AG20443 (cell line): ENCODE results near the gene IFI16.

Source experiments
- DNase-seq: peaks from one replicate; pipeline ENCODE4 v3.0.0; 2012; ENCODE audit warnings: low spot score, mixed read lengths

Gene IFI16

DNA sequence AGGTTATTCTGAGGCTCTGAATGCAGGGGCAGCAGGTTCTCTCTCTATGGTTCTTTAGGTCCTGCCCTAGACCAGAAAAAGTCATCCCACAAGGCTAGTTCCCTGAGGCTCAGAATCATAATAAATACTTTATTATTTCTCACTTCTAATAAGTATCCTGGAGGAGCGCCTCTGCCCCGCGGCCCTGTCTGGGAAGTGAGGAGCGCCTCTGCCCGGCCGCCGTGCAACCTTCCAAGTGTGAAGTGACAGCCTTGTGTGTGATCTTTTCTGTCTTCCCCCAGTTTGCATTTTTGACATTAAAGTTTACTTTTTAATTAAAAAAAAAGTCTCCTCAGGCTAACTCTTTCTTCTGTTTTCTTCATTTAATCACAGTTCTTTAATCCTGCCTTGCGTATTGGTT lies 55.4 kb downstream of the IFI16 start:
- no peak for DNase-seq

GRCh38 chr1:159066108-159066507 lies 56.4 kb downstream of the IFI16 start:
- DNase-seq = no peak

DNA sequence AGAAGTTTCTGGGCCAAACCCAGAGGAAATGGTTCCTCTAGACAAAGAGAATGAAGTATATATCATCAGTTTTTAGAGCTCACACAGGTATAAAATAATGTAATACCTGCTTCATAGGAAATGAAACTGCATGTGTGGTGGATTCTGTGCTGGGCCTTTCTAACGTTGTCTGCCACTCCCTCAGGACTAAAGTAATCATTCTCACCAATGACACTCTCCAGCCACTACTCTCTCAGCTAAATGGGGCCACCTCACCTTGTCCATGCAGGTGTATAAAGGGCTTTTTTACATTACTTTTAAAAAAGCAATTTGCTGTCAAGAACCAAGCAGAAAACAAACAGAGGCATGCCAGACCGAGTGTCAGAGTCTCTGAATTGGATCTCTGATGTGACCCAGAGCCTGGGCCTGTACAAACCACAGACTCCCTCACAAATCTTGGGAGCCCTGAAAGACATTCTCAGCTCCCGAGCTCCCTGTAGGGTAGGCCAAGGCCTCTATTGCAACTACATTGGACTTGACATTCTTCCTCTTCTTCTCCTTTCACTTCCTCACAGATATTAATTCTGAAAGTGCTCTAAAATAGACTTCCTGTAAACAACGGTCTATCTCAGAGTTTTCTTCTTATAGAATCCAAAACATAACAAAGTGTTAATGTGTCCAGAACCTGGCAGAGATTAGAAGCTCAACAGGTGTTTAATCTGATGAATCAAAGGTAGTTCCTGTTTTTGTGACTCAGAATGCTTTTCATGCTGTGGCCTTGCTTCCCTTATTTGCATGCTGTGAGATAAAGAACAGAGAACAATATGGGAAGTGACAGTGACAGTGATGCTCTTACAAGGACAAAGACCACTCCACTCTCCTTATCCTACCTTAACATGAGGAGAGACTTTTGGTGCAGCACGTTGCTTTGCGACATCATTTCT lies 58.3 kb downstream of the IFI16 start:
- no peak for DNase-seq

GRCh38 chr1:159068886-159069285 lies 59.2 kb downstream of the IFI16 start:
- no peak for DNase-seq

DNA sequence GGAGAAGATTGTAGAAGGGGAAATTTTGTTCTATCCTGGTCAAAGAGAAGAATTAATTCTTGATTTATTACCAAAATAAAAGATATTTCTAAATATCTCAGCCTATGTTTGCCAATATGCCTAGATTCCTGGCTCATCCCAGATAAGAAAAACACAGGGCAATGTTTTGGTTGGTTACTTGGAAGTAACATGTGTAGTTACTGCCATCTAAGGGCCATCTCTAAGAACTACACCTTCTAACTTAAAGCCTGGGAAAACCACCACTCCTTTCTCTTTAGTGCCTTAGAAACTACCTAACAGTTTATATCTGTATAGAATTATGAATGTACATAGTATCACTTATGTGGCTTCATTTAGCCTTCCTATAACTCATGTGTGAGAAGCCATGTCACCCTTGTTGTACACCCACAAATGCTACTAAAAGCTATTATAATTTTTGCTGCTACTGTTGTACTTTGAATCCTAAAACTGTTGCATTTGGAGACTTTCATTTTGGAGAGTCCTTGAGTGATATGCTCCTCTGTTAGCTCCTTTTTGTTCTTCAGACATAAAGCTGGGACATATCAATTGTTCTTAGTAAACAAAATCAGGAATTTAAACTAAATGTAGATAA lies 62.4 kb downstream of the IFI16 start:
- peak; percentile 73 for DNase-seq

GRCh38 chr1:159076438-159077119 lies 66.9 kb downstream of the IFI16 start, which contains the start of gene AIM2:
TSS of gene AIM2 (minus strand) at chr1:159076766. CDS start at chr1:159073499, 3,267 bp downstream.
- DNase-seq = peak; percentile 31

DNA sequence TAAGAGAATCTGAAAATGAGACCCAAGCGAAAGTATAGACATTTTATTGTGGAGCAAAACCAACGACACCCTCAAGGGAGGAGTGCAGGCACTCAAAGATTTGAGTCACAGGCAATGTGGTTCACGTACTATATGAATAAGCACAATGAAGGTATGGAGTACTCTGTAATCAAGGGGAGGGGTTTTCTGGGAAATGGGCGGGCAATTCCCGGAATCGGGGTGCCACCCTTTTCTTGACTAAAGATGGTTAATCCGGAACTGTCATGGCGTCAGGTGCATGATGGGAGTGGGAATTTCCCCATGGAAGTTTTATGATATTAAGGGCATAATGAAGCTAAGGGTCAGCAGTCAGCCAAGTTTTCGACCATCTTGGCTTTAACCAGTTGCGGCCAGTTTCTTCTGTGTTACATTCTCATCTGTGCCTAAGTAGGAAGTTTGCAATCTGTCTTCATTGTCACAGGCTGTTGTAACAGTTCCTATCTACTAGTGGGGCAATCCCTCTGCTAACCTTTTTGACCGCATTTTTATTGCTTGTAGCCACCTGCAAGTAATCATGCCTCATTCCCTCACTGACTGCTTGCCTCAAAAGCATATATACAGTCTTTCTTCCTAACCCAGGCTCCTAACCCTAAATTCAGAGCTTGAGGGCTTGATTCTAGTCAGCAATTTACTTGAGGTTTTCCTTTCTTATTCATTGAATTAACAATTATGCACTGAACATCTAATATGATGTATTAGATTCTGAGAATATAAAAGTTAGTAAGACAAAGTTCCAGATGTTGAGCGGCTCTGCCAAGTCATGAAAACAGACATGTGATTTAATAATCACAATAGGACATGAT lies 67.6 kb downstream of the IFI16 start:
- DNase-seq = no peak

GRCh38 chr1:159079525-159079924 lies 69.8 kb downstream of the IFI16 start:
- no peak for DNase-seq

- no peak for DNase-seq
These were observed 71.9 kb downstream of the IFI16 start for GRCh38 chr1:159081626-159082025.

DNA sequence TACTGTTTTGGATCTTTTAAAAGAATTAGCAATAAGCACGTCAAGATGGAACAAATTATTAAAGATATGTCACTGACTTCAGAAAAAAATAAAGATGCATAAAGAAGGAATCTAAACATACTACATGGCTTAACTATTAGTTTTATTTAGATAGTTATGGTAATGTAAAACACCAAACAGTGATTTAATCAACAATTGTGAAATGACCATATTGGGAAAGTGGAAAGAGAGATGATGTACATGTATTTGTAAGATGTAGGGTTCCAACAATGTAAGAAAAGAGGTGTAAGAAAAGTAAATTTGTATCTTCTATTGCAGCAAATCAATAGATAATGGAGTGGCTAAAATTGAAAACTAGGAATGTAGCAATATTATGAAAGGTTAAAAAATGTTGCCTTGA lies 73.3 kb downstream of the IFI16 start:
- no peak for DNase-seq

- no peak for DNase-seq
These were observed 74.4 kb downstream of the IFI16 start for GRCh38 chr1:159084152-159084551.

GRCh38 chr1:159084867-159085266 lies 75.2 kb downstream of the IFI16 start:
- no peak for DNase-seq

GRCh38 chr1:159088050-159088449 lies 78.3 kb downstream of the IFI16 start:
- DNase-seq = peak; percentile 73

DNA sequence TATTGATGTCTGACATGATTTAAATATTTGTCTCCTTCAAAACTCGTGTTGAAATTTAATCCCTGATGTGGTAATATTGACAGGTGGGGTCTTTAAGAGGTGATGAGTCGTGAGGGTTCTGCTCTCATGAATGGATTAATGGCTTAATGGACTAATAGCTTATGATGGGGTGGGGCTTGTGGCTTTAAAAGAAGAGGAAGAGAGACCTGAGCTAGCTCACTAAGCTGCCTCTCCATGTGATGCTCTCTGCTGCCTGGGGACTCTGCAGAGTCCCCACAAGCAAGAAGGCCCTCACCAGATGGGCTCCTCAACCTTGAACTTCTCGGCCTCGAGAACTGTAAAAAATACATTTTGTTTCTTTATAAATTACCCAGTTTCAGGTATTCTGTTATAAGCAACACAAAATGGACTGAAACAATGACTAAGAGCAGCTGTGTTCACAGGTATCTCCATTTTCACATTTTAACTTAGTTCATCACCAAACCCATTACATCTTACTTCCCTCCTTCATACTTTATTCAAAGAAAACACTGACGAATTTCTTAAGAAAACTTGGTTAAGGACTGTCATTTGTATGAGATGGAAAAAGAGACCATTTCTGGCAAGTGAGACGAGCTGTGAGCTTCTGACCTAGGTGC lies 79.0 kb downstream of the IFI16 start:
- DNase-seq = no peak

- no peak for DNase-seq
These were observed 79.6 kb downstream of the IFI16 start for GRCh38 chr1:159089184-159089791.

GRCh38 chr1:159090286-159091179 lies 80.8 kb downstream of the IFI16 start:
- no peak for DNase-seq

- no peak for DNase-seq
These were observed 81.5 kb downstream of the IFI16 start for GRCh38 chr1:159091180-159091560.

- DNase-seq = no peak
These were observed 81.9 kb downstream of the IFI16 start for GRCh38 chr1:159091607-159092031.

- DNase-seq = peak; percentile 47
These were observed 82.5 kb downstream of the IFI16 start for GRCh38 chr1:159092036-159092760.
